ENCODE data around the gene EEF1A2. TPM values are rescaled to one million over a fixed set of nuclear protein-coding genes. Genes with fewer than 3 reads are reported as not detected.

The EEF1A2 gene
- total RNA-seq, 2 experiments from 2014 or later = 0.12 to 0.17 TPM

DNA sequence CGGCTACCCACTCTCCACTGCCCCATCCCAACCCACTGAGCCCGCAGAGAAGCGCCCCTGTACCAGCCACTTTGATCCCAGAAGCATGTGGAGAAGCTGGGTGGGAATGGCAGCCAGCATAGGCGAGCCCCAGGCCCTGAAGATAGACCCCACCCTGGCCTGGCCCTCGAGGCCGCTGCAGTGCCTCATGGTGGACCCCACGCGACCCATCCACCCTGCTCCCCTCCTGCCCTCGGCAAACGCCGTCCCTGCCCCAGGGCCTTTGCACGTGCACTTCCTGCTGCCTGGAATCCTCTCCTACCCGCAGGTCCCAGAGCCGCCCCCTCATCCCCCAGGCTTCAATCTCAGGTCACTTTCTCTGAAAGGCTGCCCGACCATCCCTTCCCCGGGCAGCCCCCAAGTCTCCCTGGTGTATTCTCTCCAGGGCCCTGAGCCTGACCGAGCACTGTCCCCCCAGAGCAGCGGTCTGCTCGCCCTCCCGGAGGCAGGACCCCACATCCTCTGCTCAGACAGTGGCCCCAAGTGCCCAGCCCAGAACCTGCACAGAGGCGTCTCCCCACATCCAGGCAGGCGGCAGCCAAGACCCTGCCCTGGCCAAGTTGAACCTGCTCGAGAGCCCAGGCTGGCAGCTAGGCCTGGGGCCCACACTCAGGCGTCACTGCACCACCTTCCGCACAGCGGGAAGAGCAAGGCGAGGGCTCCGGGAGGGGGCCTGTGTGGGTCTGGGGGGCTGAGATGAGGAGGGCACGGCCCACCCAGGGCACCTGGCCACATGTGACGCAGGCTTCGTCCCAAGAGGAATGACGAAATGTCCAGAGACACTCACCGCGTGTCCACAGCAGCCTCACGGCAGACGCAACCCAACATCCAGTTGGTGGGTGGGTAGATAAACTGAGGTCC lies 40.5 kb downstream of the EEF1A2 start:
- ChIA-PET POLR2A (no interaction called here), CTCF (no interaction called here)
- Mint-ChIP-seq H3K27me3 (peaks cover 8% of the 10 kb centered on the region), H3K27ac (no peak overlapping the region), H3K36me3 (ENCODE audit: low read depth) (no peaks in the 10 kb centered on the region), H3K4me3 (no peak overlapping the region), H3K4me1 (no peaks in the 10 kb centered on the region), H3K9me3 (no peaks in the 10 kb centered on the region)
- no peak for DNase-seq

DNA sequence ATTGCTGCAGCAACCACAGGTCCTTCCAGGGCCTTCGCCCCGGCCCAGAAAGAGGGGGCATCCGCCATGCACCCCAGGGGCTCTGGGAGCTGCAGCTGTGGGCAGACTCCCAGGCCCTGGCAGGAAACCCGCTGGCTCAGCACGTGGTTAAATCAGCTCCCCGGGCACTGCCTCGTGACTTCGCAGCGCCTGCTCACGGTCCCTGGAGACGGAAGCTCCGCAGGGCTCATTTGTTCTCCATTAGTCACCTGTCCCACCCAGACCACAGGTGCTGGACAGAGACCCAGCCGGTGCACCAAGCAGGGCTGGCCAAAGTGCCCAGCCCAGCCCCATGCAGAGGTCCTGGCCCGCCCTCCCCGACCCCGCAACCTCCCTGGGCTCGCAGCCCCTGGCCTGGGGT lies 41.1 kb downstream of the EEF1A2 start:
- H3K4me1 Mint-ChIP-seq = no peaks in the 10 kb centered on the region
- peaks cover 8% of the 10 kb centered on the region for H3K27me3 Mint-ChIP-seq
- no peak overlapping the region for H3K4me3 Mint-ChIP-seq

DNA sequence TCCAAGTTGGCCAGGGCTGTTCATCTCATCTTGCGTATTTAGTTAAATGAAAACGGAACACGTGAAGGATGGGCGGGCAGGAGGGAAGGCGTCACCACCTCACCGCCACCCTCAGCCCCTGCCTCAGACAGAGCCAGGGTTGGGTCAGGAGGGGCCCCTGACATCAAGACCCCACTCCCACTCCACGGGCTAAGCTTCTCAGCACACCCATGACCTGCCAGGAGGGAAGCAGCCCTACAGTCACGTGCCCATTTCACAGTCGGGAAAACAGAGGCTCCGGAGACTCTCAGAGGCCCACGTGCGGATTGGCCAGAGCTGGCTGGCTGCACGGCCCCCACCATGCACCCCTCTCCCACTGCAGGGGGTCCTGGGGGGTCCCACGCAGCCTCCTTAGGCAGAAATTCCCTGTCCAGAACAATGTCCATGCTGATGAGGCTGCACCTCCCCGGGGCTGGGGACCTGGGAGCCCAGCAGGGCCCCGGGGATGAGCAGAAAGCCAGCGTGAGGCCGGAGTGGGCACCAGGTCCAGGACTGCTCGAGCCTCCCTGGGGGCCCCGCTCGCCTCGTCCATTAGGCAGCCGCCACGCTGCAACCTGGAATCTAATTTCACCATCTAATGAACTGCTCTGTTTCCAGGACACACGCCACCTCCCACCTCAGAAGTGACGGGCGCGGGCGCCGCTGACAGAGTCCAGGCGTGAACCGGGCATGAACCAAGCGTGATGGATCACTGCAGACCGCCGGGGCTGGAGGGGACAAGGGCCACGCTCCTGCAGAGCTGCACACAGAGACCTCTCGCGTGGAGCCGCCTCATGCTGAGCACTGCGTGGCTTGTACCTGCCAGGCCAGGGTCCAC lies 42.2 kb downstream of the EEF1A2 start:
- DNase-seq = no peak

More for the DNA sequence above, 41.1 kb downstream of the EEF1A2 start:
- H3K9me3 Mint-ChIP-seq = no peaks in the 10 kb centered on the region
- H3K27ac Mint-ChIP-seq = no peak overlapping the region
- ChIA-PET CTCF (no interaction called here), POLR2A (no interaction called here)
- no peak for DNase-seq
- no peaks in the 10 kb centered on the region for H3K36me3 Mint-ChIP-seq (ENCODE audit: low read depth)

DNA sequence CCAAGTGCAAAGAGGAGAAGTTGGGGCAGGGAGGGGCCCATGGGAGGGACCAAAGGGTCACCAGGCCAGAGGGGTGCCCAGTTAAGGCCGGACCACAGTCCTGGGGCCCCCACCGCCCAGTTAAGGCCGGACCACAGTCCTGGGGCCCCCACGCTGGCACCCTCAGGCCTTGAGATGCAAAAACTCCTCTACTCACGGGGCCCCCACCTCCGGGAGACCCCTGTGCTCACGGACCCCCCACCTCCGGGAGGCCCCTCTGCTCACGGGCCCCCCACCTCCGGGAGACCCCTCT lies 43.4 kb downstream of the EEF1A2 start:
- Mint-ChIP-seq H3K36me3 (ENCODE audit: low read depth) (no peaks in the 10 kb centered on the region), H3K27me3 (peaks cover 10% of the 10 kb centered on the region), H3K4me3 (no peak overlapping the region), H3K4me1 (no peaks in the 10 kb centered on the region), H3K9me3 (no peaks in the 10 kb centered on the region), H3K27ac (no peak overlapping the region)
- POLR2A ChIA-PET = no interaction called here
- CTCF ChIA-PET = no interaction called here
- DNase-seq = no peak

More for the DNA sequence above, 42.2 kb downstream of the EEF1A2 start:
- ChIA-PET CTCF (no interaction called here), POLR2A (no interaction called here)
- Mint-ChIP-seq H3K4me3 (no peak overlapping the region), H3K27ac (no peak overlapping the region), H3K36me3 (ENCODE audit: low read depth) (no peaks in the 10 kb centered on the region), H3K27me3 (peaks cover 10% of the 10 kb centered on the region), H3K4me1 (no peaks in the 10 kb centered on the region), H3K9me3 (no peaks in the 10 kb centered on the region)

DNA sequence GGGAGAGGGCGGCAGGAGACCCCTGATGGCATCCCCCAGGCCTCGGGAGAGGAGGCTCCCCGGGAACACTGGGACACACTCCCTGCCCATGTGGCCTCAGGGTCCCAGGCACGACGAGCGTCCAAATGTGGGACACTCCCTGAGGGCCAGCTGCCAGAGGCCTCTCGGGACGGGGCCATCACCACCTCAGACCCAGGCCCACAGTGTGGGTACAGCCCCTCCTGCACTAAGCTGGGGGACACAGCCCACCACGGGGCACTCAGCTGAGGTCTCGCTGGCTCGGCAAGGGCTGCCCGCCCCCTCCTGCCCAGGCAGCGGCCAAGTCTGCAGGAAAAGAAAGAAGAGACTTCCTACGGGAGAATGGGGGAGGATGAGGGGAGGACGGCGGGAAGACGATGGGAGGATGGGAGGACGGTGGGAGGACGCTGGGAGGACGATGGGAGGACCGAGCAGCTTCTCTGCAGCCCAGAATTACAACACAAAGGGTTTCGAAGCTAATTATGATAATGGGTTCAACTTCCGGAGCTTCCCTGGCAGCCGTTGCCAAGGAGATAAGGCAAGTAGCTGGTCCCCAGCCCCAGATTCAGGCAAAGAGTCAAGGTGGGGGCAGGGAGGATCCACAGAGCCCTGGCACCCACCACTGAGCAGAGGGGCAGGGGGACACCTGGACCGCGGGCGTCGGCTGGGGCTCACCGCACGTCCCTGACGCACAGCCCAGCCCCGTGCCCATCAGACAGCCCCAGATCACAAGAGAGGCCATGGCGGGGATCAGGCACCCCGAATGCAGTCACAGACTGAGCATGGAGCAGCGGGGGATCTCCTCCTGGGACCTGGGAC lies 43.9 kb downstream of the EEF1A2 start:
- Mint-ChIP-seq H3K4me3 (no peak overlapping the region), H3K27me3 (peaks cover 10% of the 10 kb centered on the region), H3K36me3 (ENCODE audit: low read depth) (no peaks in the 10 kb centered on the region), H3K9me3 (no peaks in the 10 kb centered on the region), H3K27ac (no peak overlapping the region), H3K4me1 (no peaks in the 10 kb centered on the region)
- CTCF ChIA-PET = no interaction called here
- POLR2A ChIA-PET = no interaction called here
- DNase-seq = no peak

DNA sequence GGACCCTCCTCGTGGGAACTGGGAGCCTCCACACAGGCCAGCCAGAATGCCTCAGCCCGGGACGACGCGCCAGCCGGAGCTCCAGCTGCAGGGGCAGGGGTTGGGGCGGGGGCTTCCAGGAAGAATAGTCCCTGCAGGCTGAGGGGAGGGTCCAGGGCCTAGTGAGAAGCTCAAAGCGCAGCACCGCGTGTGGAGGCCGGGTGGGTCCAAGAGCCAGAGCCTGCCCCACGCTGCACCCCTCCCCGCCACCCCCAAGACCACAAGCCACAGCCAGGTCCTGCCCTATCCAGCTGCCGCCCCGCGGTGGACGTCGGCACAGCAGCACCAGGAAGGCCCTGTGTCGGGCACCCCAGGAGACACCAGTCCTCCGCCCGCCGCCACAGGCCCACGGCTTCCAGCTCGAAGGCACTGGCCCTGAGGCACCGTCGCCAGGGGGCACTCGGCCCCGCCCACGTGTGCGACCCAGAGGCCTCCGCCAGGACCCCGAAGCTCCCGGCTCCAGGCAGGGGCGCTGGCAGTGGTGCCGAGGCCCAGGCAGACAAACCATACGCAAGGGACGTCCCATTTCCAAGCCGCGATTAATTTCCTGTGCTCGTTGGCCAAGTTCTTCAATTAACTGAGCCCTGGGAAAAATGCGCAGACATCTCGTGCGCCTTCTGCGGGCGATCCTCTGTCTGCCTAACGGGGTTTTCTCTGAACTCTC lies 45.9 kb downstream of the EEF1A2 start:
- DNase-seq = no peak
- Mint-ChIP-seq H3K4me3 (no peak overlapping the region), H3K27ac (no peak overlapping the region), H3K9me3 (no peaks in the 10 kb centered on the region), H3K36me3 (ENCODE audit: low read depth) (no peaks in the 10 kb centered on the region), H3K27me3 (peaks cover 10% of the 10 kb centered on the region), H3K4me1 (no peaks in the 10 kb centered on the region)
- POLR2A ChIA-PET = no interaction called here
- CTCF ChIA-PET = interaction anchor here (1.0 to 1.6 kb wide), 2 partner anchors 11 kb away, joined by 3 read pairs; no protein-coding TSS in a partner anchor

DNA sequence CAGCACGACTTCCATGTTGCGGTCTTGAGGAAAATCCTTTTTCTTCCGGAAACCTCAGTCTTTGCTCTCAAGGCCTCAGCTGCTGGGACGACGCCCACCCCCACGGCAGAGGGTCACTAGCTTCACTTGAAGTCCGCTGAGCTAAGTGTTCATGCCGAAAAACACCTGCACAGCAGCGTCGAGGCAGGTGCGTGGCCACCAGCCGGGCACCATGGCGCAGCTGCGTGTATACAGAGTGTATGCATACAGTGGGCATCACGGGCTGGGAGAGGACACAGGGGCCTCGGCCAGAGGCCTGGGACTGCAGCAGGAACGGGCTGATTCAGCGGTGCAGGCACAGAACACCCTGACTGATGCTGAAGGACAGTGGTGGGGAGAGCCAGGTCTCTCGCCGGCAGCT lies 46.5 kb downstream of the EEF1A2 start:
- DNase-seq = no peak
- CTCF ChIA-PET = interaction anchor here (0.8 to 1.6 kb wide), 3 partner anchors 11 to 30 kb away, joined by 3 read pairs; no protein-coding TSS in a partner anchor
- no peaks in the 10 kb centered on the region for H3K36me3 Mint-ChIP-seq (ENCODE audit: low read depth)
- H3K4me1 Mint-ChIP-seq = no peaks in the 10 kb centered on the region
- H3K9me3 Mint-ChIP-seq = no peaks in the 10 kb centered on the region
- H3K27ac Mint-ChIP-seq = no peak overlapping the region
- H3K27me3 Mint-ChIP-seq = peaks cover 10% of the 10 kb centered on the region
- POLR2A ChIA-PET = no interaction called here
- H3K4me3 Mint-ChIP-seq = no peak overlapping the region

DNA sequence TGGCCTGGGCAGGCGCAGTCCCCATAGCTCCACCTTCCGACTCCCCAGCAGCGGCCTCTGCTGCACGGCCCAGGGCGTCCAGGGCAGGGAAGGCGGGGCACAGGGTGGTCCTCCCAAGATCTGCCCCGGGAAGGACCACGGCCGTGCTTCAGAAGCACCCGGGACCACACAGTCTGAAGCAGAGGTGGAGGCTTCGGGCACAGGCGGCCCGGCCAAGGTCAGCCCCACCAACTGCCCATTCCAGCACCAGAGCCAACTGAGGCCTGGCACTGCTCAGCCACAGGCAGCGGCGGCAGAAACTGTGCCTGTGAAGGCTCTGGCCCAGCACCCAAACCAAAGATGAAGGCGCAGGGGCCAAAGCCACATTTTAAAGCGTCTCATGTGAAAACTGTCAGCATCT lies 47.1 kb downstream of the EEF1A2 start:
- CTCF ChIA-PET = interaction anchor here (0.8 to 1.6 kb wide), 2 partner anchors 10 to 31 kb away, joined by 3 read pairs; no protein-coding TSS in a partner anchor

DNA sequence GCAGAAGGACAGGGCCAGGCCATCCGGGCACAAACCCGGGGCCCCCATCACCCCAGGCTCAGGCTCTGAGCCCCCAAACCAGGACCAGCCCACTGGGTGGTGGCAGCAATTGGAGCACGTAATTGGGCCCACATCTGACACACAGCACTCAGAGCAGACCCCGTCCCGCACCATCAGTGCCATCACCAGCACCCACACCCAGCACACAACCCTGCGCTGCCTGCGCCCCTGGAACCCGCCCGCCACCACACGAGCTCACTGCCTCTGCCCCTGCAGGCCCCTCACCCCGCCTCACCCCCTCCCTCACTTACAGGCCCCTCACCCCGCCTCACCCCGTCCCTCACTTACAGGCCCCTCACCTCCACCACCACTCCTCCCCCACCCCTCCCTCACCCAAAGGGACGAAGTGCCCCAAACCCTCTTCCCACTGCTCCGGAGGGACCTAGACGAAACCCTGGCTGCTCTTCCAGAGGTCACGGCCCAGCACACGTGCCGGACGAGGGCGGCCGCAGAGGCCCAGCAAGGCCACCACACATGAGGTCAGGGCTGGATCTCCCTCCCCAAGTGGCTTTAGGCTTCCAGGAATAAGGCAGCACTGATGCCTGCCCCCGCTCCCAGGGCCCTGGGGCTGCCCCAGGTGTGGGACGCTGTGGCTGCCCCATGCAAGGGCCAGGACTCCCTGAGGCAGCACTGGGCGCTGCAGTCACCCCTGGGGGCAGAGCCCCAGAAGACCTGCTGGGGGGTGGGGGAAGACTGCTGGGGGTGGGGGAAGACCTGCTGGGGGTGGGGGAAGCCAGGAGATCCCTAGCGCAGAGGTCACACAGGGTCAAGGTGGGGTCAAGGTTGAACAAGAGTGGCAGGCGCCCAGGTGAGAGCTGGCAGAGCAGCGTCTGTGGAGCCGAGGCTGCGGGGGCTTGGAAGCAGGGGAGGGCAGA lies 48.8 kb downstream of the EEF1A2 start:
- DNase-seq = no peak
- ChIA-PET CTCF (interaction anchor here (1.0 kb wide), 1 partner anchor 235 kb away, joined by 3 read pairs; no protein-coding TSS in a partner anchor), POLR2A (no interaction called here)
- Mint-ChIP-seq H3K4me3 (no peak overlapping the region), H3K9me3 (no peaks in the 10 kb centered on the region), H3K36me3 (ENCODE audit: low read depth) (no peaks in the 10 kb centered on the region), H3K4me1 (no peaks in the 10 kb centered on the region), H3K27me3 (peaks cover 10% of the 10 kb centered on the region), H3K27ac (no peak overlapping the region)

More for the DNA sequence above, 47.1 kb downstream of the EEF1A2 start:
- Mint-ChIP-seq H3K36me3 (ENCODE audit: low read depth) (no peaks in the 10 kb centered on the region), H3K27ac (no peak overlapping the region), H3K4me3 (no peak overlapping the region), H3K4me1 (no peaks in the 10 kb centered on the region), H3K27me3 (peaks cover 10% of the 10 kb centered on the region), H3K9me3 (no peaks in the 10 kb centered on the region)
- POLR2A ChIA-PET = no interaction called here
- DNase-seq = no peak

DNA sequence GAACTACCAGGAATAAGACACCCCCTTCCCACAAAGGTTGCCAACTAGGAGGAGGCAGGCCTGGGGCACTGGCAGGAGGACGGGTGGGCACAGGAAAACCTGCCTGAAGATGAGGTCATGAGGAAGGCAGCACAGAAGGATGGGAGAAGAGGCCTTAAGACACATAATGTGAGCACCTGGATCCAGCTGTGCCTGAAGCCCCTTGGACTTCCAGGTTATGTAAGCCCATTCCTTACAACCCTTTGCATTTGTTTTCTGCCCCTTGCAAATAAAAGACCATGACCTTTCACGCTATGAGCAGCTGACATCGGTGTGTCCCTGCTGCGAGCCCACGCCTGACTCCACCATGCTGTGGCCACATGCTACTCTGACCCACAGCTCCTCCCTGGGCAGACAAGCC lies 49.9 kb downstream of the EEF1A2 start:
- no peaks in the 10 kb centered on the region for H3K36me3 Mint-ChIP-seq (ENCODE audit: low read depth)
- H3K4me3 Mint-ChIP-seq = no peak overlapping the region
- DNase-seq = no peak
- ChIA-PET CTCF (no interaction called here), POLR2A (no interaction called here)
- no peak overlapping the region for H3K27ac Mint-ChIP-seq
- H3K27me3 Mint-ChIP-seq = peaks cover 7% of the 10 kb centered on the region
- no peaks in the 10 kb centered on the region for H3K4me1 Mint-ChIP-seq
- no peaks in the 10 kb centered on the region for H3K9me3 Mint-ChIP-seq

DNA sequence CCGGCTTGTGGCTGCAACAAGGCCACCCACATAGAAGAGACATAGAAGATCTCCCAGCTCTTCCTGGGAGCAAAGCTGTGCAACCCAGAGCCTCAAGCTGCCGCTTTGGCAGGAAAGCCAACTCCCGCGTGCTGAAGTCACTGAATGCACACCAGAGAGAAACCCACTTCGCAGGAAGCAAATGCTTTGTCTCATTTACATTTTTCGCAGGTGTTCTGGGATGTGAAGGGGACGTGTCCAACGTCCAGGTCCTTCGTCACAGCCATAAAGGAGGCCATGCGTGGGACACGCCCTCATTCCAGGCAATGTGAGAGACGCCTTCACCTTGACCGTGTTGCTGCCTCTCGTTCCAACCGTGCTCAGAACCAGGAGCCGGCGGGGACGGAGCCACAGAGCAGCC lies 50.9 kb downstream of the EEF1A2 start:
- Mint-ChIP-seq H3K4me1 (no peaks in the 10 kb centered on the region), H3K9me3 (peaks cover 2% of the 10 kb centered on the region), H3K4me3 (no peak overlapping the region), H3K36me3 (ENCODE audit: low read depth) (no peaks in the 10 kb centered on the region), H3K27me3 (peaks cover 2% of the 10 kb centered on the region), H3K27ac (no peak overlapping the region)
- POLR2A ChIA-PET = no interaction called here
- DNase-seq = no peak
- CTCF ChIA-PET = no interaction called here
